ENCODE measurements around the gene ZNF77. TPM values are rescaled to one million over a fixed set of nuclear protein-coding genes. Genes with fewer than 3 reads are reported as not detected.

Gene ZNF77
- total and polyA plus RNA-seq, 7 donors = 0.84 to 2.4 (median 1.4) TPM

GRCh38 chr19:2983351-2984214 is 38.8 kb upstream of the ZNF77 start:
- DNase-seq (peak; percentile 69 to 84), ATAC-seq (peak; percentile 36 to 64 (median 44))
- Histone ChIP-seq H3K9me3 (no peaks in the 10 kb centered on the region), H3K36me3 (ENCODE audit: insufficient read depth in 1 of 2, low read depth in 1 of 2) (no peaks in the 10 kb centered on the region), H3K27me3 (ENCODE audit: insufficient read depth in 3 of 3, low read length in 2 of 3) (no peaks in the 10 kb centered on the region), H3K27ac (peak overlapping the region; percentile 63), H3K4me3 (peak overlapping the region; percentile 39), H3K4me1 (peaks cover 9% of the 10 kb centered on the region)
- WGBS, 3 donors = 6 to 7% (median 7%) methylated on average over 22 to 24 of the region's 24 CpGs
- no peak for TF ChIP-seq CTCF (IDR thresholded peaks at IDR 0.05)
- intact Hi-C loops (cut with DNase I) = no loop called here

GRCh38 chr19:2982983-2983350 is 38.2 kb upstream of the ZNF77 start:
- no peak for TF ChIP-seq CTCF (IDR thresholded peaks at IDR 0.05)
- peak; percentile 86 to 92 for DNase-seq
- 0 to 3% (median 2%) methylated on average over 10 of the region's 10 CpGs for WGBS, 3 donors
- intact Hi-C loops (cut with DNase I) = no loop called here
- Histone ChIP-seq H3K36me3 (ENCODE audit: insufficient read depth in 1 of 2, low read depth in 1 of 2) (no peaks in the 10 kb centered on the region), H3K27ac (peak overlapping the region; percentile 63), H3K9me3 (no peaks in the 10 kb centered on the region), H3K4me3 (no peak overlapping the region), H3K27me3 (ENCODE audit: insufficient read depth in 3 of 3, low read length in 2 of 3) (no peaks in the 10 kb centered on the region), H3K4me1 (peaks cover 9% of the 10 kb centered on the region)
- peak; percentile 57 to 80 (median 70) for ATAC-seq

- Histone ChIP-seq H3K36me3 (ENCODE audit: insufficient read depth in 1 of 2, low read depth in 1 of 2) (no peaks in the 10 kb centered on the region), H3K27me3 (ENCODE audit: insufficient read depth in 3 of 3, low read length in 2 of 3) (no peaks in the 10 kb centered on the region), H3K9me3 (no peaks in the 10 kb centered on the region), H3K4me1 (peaks cover 9% of the 10 kb centered on the region), H3K4me3 (no peak overlapping the region), H3K27ac (peak overlapping the region; percentile 63)
- intact Hi-C loops (cut with DNase I) = no loop called here
- no peak for TF ChIP-seq CTCF (IDR thresholded peaks at IDR 0.05)
- ATAC-seq (peak in 1 of 4 donors; percentile 24), DNase-seq (no peak)
- 17 to 19% (median 19%) methylated on average over 7 to 8 of the region's 8 CpGs for WGBS, 3 donors
These were observed 37.8 kb upstream of the ZNF77 start for GRCh38 chr19:2982561-2982960.

- intact Hi-C loops (cut with DNase I) = no loop called here
- ATAC-seq (no peak), DNase-seq (no peak)
- H3K36me3 ChIP-seq (ENCODE audit: insufficient read depth in 1 of 2, low read depth in 1 of 2) = no peaks in the 10 kb centered on the region
- 71 to 78% (median 73%) methylated on average over 5 of the region's 5 CpGs for WGBS, 3 donors
- no peaks in the 10 kb centered on the region for H3K27me3 ChIP-seq (ENCODE audit: insufficient read depth in 3 of 3, low read length in 2 of 3)
- H3K27ac ChIP-seq = no peak overlapping the region
- no peak overlapping the region for H3K4me3 ChIP-seq
- no peaks in the 10 kb centered on the region for H3K9me3 ChIP-seq
- peaks cover 9% of the 10 kb centered on the region for H3K4me1 ChIP-seq
- TF ChIP-seq CTCF (IDR thresholded peaks at IDR 0.05) = no peak
These were observed 37.1 kb upstream of the ZNF77 start for GRCh38 chr19:2981898-2982297.
